ENCODE measurements around the gene MIPEP.

The MIPEP gene

GRCh38 chr13:23825179-23825578, 64.0 kb downstream of the MIPEP start:
- ChIA-PET CTCF (interaction anchor here (0.7 kb wide), 1 partner anchor 309 kb away, joined by 3 read pairs; no protein-coding TSS in a partner anchor), POLR2A (no interaction called here)
- TF ChIP-seq ZNF202 (tag by site-specific recombination; IDR thresholded peaks at IDR 0.05; ENCODE audit: borderline replicate concordance) (no peak), ZNF596 (tag by site-specific recombination; IDR thresholded peaks at IDR 0.05) (no peak)
- Histone ChIP-seq H3K4me3 (ENCODE audit: low read depth, low read length) (no peak overlapping the region), H3K4me1 (ENCODE audit: control insufficient read depth, insufficient read depth, low read length) (no peaks in the 10 kb centered on the region), H3K36me3 (ENCODE audit: control insufficient read depth in 2 of 2, insufficient read depth in 1 of 2, low read length in 2 of 2) (peaks cover 0 to 14% of the 10 kb centered on the region in 2 experiments; a peak in 1 of 3 replicates), H3K9me3 (ENCODE audit: control insufficient read depth, insufficient read depth, low read depth, low read length) (no peaks in the 10 kb centered on the region), H3K27ac (ENCODE audit: extremely low read depth, low read depth, low read length) (no peak overlapping the region)

- TF ChIP-seq ZNF335 (tag by site-specific recombination; conservative IDR thresholded peaks at IDR 0.05), result no peak
- TF ChIP-seq ZNF354C (tag by site-specific recombination; IDR thresholded peaks at IDR 0.05; ENCODE audit: borderline replicate concordance, low read depth), result no peak
- no peak for TF ChIP-seq BCL11A (tag by site-specific recombination; IDR thresholded peaks at IDR 0.05; ENCODE audit: low read depth)
- TF ChIP-seq ZNF140 (tag by site-specific recombination; IDR thresholded peaks at IDR 0.05), result no peak
- TF ChIP-seq ZNF843 (tag by site-specific recombination; IDR thresholded peaks at IDR 0.05), result no peak
- TF ChIP-seq ZNF571 (tag by site-specific recombination; IDR thresholded peaks at IDR 0.05), result no peak
- TF ChIP-seq ZNF530 (tag by site-specific recombination; IDR thresholded peaks at IDR 0.05; ENCODE audit: low read depth), result no peak
- no peak for TF ChIP-seq ZBTB11 (tag by site-specific recombination; conservative IDR thresholded peaks at IDR 0.05; ENCODE audit: low read depth)
- no peak for TF ChIP-seq ZNF510 (tag by site-specific recombination; IDR thresholded peaks at IDR 0.05; ENCODE audit: insufficient replicate concordance)
- no peak for TF ChIP-seq ZNF585B (tag by site-specific recombination; IDR thresholded peaks at IDR 0.05)
- TF ChIP-seq YY1 (tag by site-specific recombination; IDR thresholded peaks at IDR 0.05), result no peak
- no peak for TF ChIP-seq ZNF24 (tag by site-specific recombination; IDR thresholded peaks at IDR 0.05)
- no peak for TF ChIP-seq PRDM2 (tag by site-specific recombination; IDR thresholded peaks at IDR 0.05; ENCODE audit: borderline replicate concordance)
- no peak for TF ChIP-seq ZBTB49 (tag by site-specific recombination; IDR thresholded peaks at IDR 0.05; ENCODE audit: low read depth)
- no peak for TF ChIP-seq ZNF670 (tag by site-specific recombination; IDR thresholded peaks at IDR 0.05; ENCODE audit: low read depth)
- no peak for TF ChIP-seq ZBTB20 (tag by site-specific recombination; IDR thresholded peaks at IDR 0.05)
- no peak for TF ChIP-seq TCF7L2 (IDR thresholded peaks at IDR 0.05; ENCODE audit: borderline replicate concordance, low read depth, low read length)
- TF ChIP-seq GFI1B (tag by site-specific recombination; IDR thresholded peaks at IDR 0.05), result no peak
- ChIA-PET POLR2A (no interaction called here), CTCF (interaction anchor here (0.5 kb wide), 2 partner anchors 21 to 1023 kb away, joined by 3 to 5 read pairs; no protein-coding TSS in a partner anchor)
- no peak overlapping the region for H3K4me3 ChIP-seq (ENCODE audit: low read depth, low read length)
- H3K4me1 ChIP-seq (ENCODE audit: control insufficient read depth, insufficient read depth, low read length), result no peaks in the 10 kb centered on the region
- no peak overlapping the region for H3K27ac ChIP-seq (ENCODE audit: extremely low read depth, low read depth, low read length)
- H3K36me3 ChIP-seq (ENCODE audit: control insufficient read depth in 2 of 2, insufficient read depth in 1 of 2, low read length in 2 of 2), result peaks cover 0 to 14% of the 10 kb centered on the region in 2 experiments; a peak in 1 of 3 replicates
- H3K9me3 ChIP-seq (ENCODE audit: control insufficient read depth, insufficient read depth, low read depth, low read length), result no peaks in the 10 kb centered on the region
These were observed 64.8 kb downstream of the MIPEP start for GRCh38 chr13:23824371-23824770.

All from HEK293 (cell line).